OCI-LY7 (cell line): Measurements from ENCODE around the gene CHRM5. TPM values are rescaled to one million over a fixed set of nuclear protein-coding genes. Genes with fewer than 3 reads are reported as not detected.

Experiments
- BruUV-seq: library from RNA; stranded (reverse); fragments of 400-500 nt; replicated peaks from 2 replicates; lab custom pipeline; 2021; lab: Mats Ljungman, UMichigan
- CTCF ChIA-PET: fragments of 300-600 bp; sonication (Branson Sonifier 250); formaldehyde crosslinking; loops from one replicate; lab custom pipeline; 2022; ENCODE audit warnings: antibody characterized with exemption; ENCODE audit not compliant: unreplicated experiment; lab: Charles Lee
- POLR2A ChIA-PET: fragments of 300-600 bp; sonication (Branson Sonifier 250); formaldehyde crosslinking; loops from one replicate; lab custom pipeline; 2022; ENCODE audit warnings: antibody characterized with exemption; lab: Charles Lee
- DNase-seq: peaks from one replicate; pipeline ENCODE4 v3.0.0-alpha.2; 2015; ENCODE audit warnings: low spot score
- H2AFZ ChIP-seq: fragments of 200-600 bp; sonication (generic), shearing (Covaris generic); 2 replicates; pipeline ENCODE4 v1.6.1; 2014; ENCODE audit warnings: mild to moderate bottlenecking, antibody characterized with exemption, low read length, moderate library complexity
- H3K27ac ChIP-seq: fragments of 200-600 bp; sonication (generic); 2 replicates; pipeline ENCODE4 v1.5.1; 2014; ENCODE audit warnings: mixed run types, low read depth, mild to moderate bottlenecking, moderate library complexity, low read length, inconsistent platforms; ENCODE audit not compliant: poor library complexity, severe bottlenecking
- H3K36me3 ChIP-seq: fragments of 200-600 bp; sonication (generic); 2 replicates; pipeline ENCODE4 v1.6.1; 2014; ENCODE audit warnings: mild to moderate bottlenecking, antibody characterized with exemption, low read length, moderate library complexity, mixed read lengths; ENCODE audit not compliant: insufficient read depth
- H3K4me1 ChIP-seq: fragments of 200-600 bp; sonication (generic); 2 replicates; pipeline ENCODE4 v1.5.1; 2014; ENCODE audit warnings: mild to moderate bottlenecking, low read length; ENCODE audit not compliant: insufficient read depth, poor library complexity, severe bottlenecking
- H3K4me2 ChIP-seq: fragments of 200-600 bp; sonication (generic); 2 replicates; pipeline ENCODE4 v1.6.1; 2014; ENCODE audit warnings: mild to moderate bottlenecking, low read length
- H3K4me3 ChIP-seq: fragments of 200-600 bp; sonication (generic); 2 replicates; pipeline ENCODE4 v1.5.1; 2014; ENCODE audit warnings: mild to moderate bottlenecking, low read depth, low read length; ENCODE audit not compliant: poor library complexity, severe bottlenecking
- H3K79me2 ChIP-seq: fragments of 200-600 bp; sonication (generic); 2 replicates; pipeline ENCODE4 v1.6.1; 2016; ENCODE audit warnings: low read depth, mild to moderate bottlenecking, low read length, moderate library complexity, mixed read lengths; ENCODE audit not compliant: insufficient read depth
- H3K9me2 ChIP-seq: fragments of 200-600 bp; sonication (generic); 2 replicates; pipeline ENCODE4 v1.6.1; 2016; ENCODE audit warnings: mild to moderate bottlenecking, low read length, mixed read lengths; ENCODE audit not compliant: insufficient read depth
- H3K9me3 ChIP-seq: fragments of 200-600 bp; sonication (generic); 2 replicates; pipeline ENCODE4 v1.6.1; 2014; ENCODE audit warnings: mild to moderate bottlenecking, mixed run types, low read length, mixed read lengths
- H4K20me1 ChIP-seq: fragments of 200-600 bp; sonication (generic); 2 replicates; pipeline ENCODE4 v1.6.1; 2014; ENCODE audit warnings: mild to moderate bottlenecking, antibody characterized with exemption, low read length, moderate library complexity, mixed read lengths; ENCODE audit not compliant: insufficient read depth
- CTCF ChIP-seq: fragments of 200-600 bp; sonication (generic); conservative IDR thresholded peaks from 2 replicates; pipeline ENCODE4 v1.5.1; 2014; ENCODE audit warnings: mild to moderate bottlenecking, antibody characterized with exemption, low read length, moderate library complexity, mixed read lengths
- EZH2phosphoT487 ChIP-seq: fragments of 200-600 bp; sonication (generic); IDR thresholded peaks from 2 replicates; pipeline ENCODE4 v1.6.1; 2018; ENCODE audit warnings: low read depth, borderline replicate concordance, mild to moderate bottlenecking, mixed run types, antibody characterized with exemption, low read length, moderate library complexity, mixed read lengths
- intact Hi-C: fragments of 100-400 bp; cut with micrococcal nuclease; formaldehyde crosslinking; loops from one replicate; pipeline ENCODE4 v1.10.0; 2022; ENCODE audit not compliant: unreplicated experiment
- total RNA-seq, 2 experiments: library from RNA; depleted of rRNA in 1 of 2; stranded (reverse); fragments of >200 nt in 1 of 2; shearing (Covaris generic) in 1 of 2; gene quantifications; 2 replicates each; pipeline ENCODE4 v1.2.3, GENCODE V29; 2014 to 2022

Gene CHRM5
- total RNA-seq, 2 experiments from 2014 or later: not detected

GRCh38 chr15:34065261-34065660, 97.0 kb downstream of the CHRM5 start:
- Histone ChIP-seq H3K4me3 (no peak overlapping the region), H4K20me1 (no peaks in the 10 kb centered on the region), H3K36me3 (no peaks in the 10 kb centered on the region), H3K79me2 (no peaks in the 10 kb centered on the region), H3K4me2 (no peak overlapping the region), H3K9me2 (no peaks in the 10 kb centered on the region), H3K4me1 (no peaks in the 10 kb centered on the region), H3K9me3 (no peaks in the 10 kb centered on the region), H3K27ac (no peak overlapping the region), H2AFZ (no peak overlapping the region)
- POLR2A ChIA-PET: no interaction called here
- CTCF ChIA-PET: no interaction called here
- BruUV-seq: no TSS peak
- TF ChIP-seq EZH2phosphoT487 (no peak), CTCF (no peak)
- intact Hi-C loops: no loop called here
- DNase-seq: no peak

GRCh38 chr15:34065941-34066340, 97.6 kb downstream of the CHRM5 start:
- no peaks in the 10 kb centered on the region for H3K4me1 ChIP-seq
- no peak overlapping the region for H3K4me3 ChIP-seq
- H3K4me2 ChIP-seq: no peak overlapping the region
- ChIA-PET CTCF (no interaction called here), POLR2A (no interaction called here)
- H2AFZ ChIP-seq: no peak overlapping the region
- H4K20me1 ChIP-seq: no peaks in the 10 kb centered on the region
- no peak overlapping the region for H3K27ac ChIP-seq
- no peaks in the 10 kb centered on the region for H3K79me2 ChIP-seq
- no peak for DNase-seq
- no TSS peak for BruUV-seq
- H3K9me3 ChIP-seq: no peaks in the 10 kb centered on the region
- H3K9me2 ChIP-seq: no peaks in the 10 kb centered on the region
- H3K36me3 ChIP-seq: no peaks in the 10 kb centered on the region
- TF ChIP-seq CTCF: no peak
- TF ChIP-seq EZH2phosphoT487: no peak
- intact Hi-C loops: no loop called here

GRCh38 chr15:34070003-34070402, 101.7 kb downstream of the CHRM5 start:
- Histone ChIP-seq H3K9me3 (no peaks in the 10 kb centered on the region), H4K20me1 (no peaks in the 10 kb centered on the region), H3K4me2 (no peak overlapping the region), H3K27ac (no peak overlapping the region), H3K4me3 (no peak overlapping the region), H3K9me2 (no peaks in the 10 kb centered on the region), H3K36me3 (no peaks in the 10 kb centered on the region), H2AFZ (no peak overlapping the region), H3K79me2 (no peaks in the 10 kb centered on the region), H3K4me1 (no peaks in the 10 kb centered on the region)
- intact Hi-C loops: no loop called here
- no TSS peak for BruUV-seq
- TF ChIP-seq CTCF: no peak
- no peak for TF ChIP-seq EZH2phosphoT487
- no peak for DNase-seq
- POLR2A ChIA-PET: interaction anchor here (0.9 to 1.0 kb wide), 2 partner anchors 69 to 89 kb away, joined by 3 to 4 read pairs; no protein-coding TSS in a partner anchor
- CTCF ChIA-PET: no interaction called here
